ENCODE data around the gene SCCPDH.

Gene SCCPDH

GRCh38 chr1:246773213-246773641, 49.0 kb downstream of the SCCPDH start:
- TF ChIP-seq ZFX (IDR thresholded peaks at IDR 0.05) = no peak
- no peak for TF ChIP-seq CTCF (conservative IDR thresholded peaks at IDR 0.05)
- H3K27ac ChIP-seq = no peak overlapping the region

- TF ChIP-seq ZFX (IDR thresholded peaks at IDR 0.05) = no peak
- no peak; the same call in 1 of the 2 replicates for TF ChIP-seq CTCF (conservative IDR thresholded peaks at IDR 0.05)
- peak overlapping the region; percentile 77 for H3K27ac ChIP-seq
Observed at GRCh38 chr1:246775531-246776385, 51.5 kb downstream of the SCCPDH start.

GRCh38 chr1:246776923-246777322, 52.7 kb downstream of the SCCPDH start:
- TF ChIP-seq CTCF (conservative IDR thresholded peaks at IDR 0.05) (no peak), ZFX (IDR thresholded peaks at IDR 0.05) (no peak)
- H3K27ac ChIP-seq = peak overlapping the region; percentile 77

- no peak overlapping the region for H3K27ac ChIP-seq
- no peak for TF ChIP-seq CTCF (conservative IDR thresholded peaks at IDR 0.05)
- no peak for TF ChIP-seq ZFX (IDR thresholded peaks at IDR 0.05)
Observed at GRCh38 chr1:246778663-246779062, 54.5 kb downstream of the SCCPDH start.

GRCh38 chr1:246779561-246780175, 55.5 kb downstream of the SCCPDH start:
- TF ChIP-seq ZFX (IDR thresholded peaks at IDR 0.05) (no peak), CTCF (conservative IDR thresholded peaks at IDR 0.05) (no peak)
- H3K27ac ChIP-seq = no peak overlapping the region

- H3K27ac ChIP-seq = no peak overlapping the region
Observed at GRCh38 chr1:246780264-246780663, 56.1 kb downstream of the SCCPDH start.

More at GRCh38 chr1:246780264-246780663, 56.1 kb downstream of the SCCPDH start:
- no peak for TF ChIP-seq CTCF (conservative IDR thresholded peaks at IDR 0.05)
- TF ChIP-seq ZFX (IDR thresholded peaks at IDR 0.05) = no peak
